HG03521 (cell line): ENCODE results near the gene UNC50.
A peak's percentile ranks its signal among the peaks of the same experiment; 100 is the strongest.

ENCODE experiments used
- ATAC-seq: cut with Tn5 transposase; IDR thresholded peaks from one replicate; pipeline ENCODE4 v1.9.1; 2021; ENCODE audit warnings: mild to moderate bottlenecking, moderate library complexity; ENCODE audit not compliant: unreplicated experiment

The UNC50 gene, protein sequence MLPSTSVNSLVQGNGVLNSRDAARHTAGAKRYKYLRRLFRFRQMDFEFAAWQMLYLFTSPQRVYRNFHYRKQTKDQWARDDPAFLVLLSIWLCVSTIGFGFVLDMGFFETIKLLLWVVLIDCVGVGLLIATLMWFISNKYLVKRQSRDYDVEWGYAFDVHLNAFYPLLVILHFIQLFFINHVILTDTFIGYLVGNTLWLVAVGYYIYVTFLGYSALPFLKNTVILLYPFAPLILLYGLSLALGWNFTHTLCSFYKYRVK

DNA sequence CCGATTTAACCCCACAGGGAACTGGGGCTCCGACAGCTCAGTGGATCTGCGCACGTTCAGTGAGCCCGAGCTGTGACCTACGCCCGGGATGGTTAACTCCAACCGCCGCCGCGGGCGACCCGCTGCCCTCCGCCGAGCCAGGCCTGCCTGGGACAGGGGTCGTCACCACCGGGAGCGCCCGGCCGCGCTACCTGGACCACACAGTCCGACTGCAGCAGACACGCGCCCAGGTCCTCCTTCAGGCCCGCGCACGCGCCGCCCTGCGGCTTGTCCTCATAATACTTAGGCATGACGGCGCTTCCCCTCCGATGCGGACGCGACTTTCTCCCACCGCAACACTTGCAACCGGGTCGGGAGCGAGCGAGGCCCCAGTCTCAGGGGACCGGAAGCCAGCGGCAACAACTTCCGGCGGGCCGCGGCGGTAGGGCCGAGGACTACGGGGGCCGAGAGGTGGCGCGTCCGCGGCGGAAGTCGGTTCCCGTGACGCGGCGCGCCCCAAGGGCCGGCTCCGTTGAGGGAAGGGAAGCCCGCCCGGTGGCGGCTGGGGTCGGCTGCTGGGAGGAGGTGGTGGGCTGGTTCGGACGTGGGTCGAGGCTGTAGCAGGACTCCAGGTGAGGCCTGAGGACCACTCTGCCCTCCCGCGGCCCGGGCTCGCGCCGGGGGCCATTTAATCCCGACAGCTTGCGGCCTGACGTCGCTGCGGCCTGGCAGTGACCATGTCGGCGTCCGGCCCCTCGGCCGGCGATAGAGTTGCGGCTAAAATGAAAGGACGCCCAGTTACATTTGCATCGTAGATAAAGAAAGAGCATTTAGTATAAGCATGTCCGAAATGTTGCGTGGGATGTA is at the start of gene UNC50, which contains the start of gene COA5:
Gene UNC50, plus strand, starts transcription at position 474 of the 846 bp plus-strand sequence. CDS start 1,171 bp downstream, outside the sequence.
Gene COA5, minus strand, starts transcription at position 397 of the 846 bp plus-strand sequence. Its CDS starts 107 bp downstream, at position 290.
- ATAC-seq = peak; percentile 81

DNA sequence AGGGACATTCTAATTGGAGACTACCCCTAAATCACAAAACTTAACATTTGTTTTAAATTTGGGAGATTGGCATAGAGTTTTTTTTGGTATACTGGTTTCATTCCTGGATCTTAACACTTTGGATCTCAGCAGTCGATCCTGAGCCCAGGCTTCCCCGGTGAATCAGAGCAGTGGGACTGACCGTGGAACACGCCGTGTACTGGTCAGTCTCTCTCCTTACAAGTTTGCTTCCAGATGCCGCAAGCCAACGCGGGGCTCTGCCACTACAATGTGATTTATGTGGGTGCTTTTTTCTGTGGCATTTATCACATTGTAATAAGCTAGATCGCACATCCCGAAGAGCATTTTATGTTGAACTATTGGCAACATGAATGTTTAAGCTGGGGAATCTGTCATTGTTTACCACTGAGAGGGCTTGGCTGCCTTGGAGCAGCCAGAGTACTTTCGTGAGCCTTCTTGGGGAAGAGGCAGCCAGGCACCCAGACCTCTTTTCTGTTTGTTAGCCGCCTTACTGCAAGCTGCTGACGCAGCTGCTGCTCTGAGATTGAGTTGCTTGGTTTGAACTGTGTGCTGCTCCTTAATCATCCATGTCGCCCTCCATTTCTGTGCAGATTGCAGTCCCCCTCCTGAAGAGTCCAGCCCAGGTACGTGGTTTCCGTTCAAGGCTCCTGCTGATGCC is 49.4 kb upstream of the UNC50 start:
- ATAC-seq = no peak

DNA sequence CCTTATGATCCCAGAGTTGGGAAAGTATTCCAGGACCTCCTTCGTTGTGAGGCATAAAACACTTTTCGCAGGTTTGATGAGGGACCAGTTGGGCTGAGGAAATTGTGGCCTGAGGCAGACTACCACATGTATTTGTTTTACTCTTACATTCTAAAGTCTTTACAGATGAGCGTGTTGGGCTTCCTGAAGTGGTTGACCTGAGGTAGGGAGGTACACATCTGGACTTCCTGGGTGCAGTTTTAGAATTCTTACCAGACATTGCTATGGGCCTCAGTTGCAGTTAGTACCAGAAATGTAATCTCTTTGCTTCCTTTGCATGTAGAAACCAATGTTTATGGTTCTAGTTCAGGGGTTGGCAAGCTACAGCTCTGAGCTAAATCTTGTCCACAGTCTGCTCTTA is 48.8 kb upstream of the UNC50 start:
- no peak for ATAC-seq

DNA sequence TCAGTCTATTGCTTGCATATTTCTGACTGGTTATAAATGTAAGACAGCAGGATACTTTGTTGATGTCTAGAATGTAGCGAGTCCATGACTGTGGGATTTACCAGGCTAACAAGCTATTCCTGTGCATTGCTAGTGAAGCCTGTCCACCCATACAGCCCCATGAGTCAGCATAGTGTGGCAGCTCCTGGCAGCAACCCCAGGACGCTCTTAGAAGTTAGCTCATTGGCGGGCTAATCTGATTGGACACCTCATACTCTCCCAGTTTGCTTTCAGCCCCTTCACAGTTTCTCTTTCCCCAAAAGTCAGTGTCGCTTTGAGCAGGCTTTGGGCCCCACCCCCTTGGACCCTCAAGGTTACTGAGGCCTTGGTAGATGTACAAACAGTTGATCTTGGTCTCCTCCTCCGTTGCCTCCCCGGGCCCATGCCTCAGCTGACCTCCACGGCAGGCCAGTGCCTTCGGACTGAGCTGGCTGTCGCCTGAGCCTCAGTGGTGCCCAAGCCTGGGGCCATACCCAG is 48.1 kb upstream of the UNC50 start:
- no peak for ATAC-seq

DNA sequence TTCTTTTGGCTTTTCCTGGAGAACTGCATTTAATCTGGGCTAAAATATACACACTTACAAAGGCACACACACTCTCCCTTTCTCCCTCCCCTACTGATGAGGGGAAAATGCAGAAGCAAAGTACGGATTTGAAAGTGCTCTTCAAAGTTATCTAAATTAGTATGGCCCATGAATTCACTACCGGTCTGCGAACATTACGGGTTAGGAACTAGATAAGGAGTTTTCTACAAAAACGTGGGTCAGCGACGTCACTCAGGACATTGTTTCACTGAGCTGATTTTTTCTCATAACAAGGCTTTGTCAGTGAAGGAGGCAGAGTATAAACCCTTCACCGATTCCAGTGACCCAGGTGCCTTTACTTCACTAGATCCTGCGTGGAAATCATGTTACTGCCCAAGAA is 47.4 kb upstream of the UNC50 start:
- ATAC-seq = no peak

DNA sequence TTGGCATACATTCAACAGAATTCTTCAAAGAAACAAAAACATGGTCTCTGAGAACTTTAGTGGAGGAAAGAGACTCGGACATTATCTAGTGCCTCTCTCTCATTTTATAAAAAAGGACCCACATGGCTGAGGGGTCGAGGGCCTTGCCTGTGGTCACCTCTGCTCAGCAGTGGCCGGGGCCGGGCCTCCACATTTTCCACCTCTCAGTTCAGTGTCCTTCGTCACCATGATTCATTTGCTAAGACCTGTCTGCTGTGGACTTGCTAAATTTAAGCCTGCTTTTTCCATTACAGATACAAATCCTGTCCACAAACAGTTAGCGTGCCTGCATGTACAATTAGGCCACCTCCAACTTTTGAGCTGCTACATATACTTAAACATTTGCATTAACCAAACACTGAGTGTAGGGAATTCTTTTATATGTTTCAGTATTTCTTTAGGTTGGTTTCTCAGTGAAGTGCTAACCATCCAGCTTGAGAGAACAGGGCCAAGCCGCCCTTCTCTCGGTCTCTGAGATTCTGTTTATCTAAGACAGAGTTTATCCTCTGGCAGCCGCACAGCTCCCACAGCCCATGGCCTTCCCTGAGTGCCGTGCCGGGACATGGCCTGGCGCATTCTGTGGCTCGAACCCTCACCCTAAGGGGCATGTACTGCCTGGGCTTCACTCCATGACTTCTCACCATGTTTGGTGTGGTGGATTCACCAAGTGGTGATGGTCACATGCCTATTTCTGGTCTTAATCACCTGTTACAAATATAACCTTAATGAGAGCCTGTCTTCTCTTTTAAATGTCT is 46.3 kb upstream of the UNC50 start:
- ATAC-seq = no peak

DNA sequence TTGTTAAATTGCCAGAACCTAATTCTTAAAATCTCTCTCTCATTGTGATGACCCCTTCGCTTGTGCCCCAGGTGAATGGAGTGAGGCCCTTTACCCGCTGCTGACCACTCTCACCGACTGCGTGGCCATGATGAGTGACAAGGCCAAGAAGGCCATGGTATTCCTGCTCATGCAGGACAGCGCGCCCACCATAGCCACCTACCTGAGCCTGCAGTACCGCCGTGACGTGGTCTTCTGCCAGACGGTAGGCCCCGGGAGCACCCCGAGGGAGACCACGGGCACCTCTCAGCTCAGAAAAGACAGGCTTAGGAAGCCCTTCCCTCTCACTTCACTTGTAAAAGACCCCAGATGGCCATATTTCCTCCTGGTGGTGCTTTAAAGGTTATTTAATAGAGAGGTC is 45.0 kb upstream of the UNC50 start:
- no peak for ATAC-seq

DNA sequence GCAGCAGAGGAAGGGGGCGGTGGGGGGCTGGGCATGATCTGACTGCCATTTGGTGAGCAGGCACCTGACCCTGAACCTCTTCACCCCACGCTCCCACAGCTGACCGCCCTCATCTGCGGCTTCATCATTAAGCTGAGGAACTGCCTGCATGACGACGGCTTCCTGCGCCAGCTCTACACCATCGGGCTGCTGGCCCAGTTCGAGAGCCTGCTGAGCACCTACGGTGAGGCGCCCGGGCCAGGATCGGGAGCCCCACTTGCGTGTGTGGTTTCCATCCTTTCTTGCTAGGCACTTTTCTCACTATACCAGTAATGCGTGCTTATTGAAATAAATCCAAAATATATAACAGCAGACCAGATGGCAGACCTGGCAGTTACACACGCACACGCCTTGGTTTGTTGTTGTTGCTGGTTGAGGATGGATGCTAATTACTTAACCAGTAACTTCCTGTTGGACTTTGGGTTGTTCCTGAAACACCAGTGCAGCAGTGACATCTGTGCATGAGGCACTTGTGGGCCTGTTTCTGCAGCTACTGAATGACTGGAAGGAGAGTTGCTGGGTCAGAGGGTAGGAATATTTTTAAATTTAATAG is 43.8 kb upstream of the UNC50 start:
- no peak for ATAC-seq

DNA sequence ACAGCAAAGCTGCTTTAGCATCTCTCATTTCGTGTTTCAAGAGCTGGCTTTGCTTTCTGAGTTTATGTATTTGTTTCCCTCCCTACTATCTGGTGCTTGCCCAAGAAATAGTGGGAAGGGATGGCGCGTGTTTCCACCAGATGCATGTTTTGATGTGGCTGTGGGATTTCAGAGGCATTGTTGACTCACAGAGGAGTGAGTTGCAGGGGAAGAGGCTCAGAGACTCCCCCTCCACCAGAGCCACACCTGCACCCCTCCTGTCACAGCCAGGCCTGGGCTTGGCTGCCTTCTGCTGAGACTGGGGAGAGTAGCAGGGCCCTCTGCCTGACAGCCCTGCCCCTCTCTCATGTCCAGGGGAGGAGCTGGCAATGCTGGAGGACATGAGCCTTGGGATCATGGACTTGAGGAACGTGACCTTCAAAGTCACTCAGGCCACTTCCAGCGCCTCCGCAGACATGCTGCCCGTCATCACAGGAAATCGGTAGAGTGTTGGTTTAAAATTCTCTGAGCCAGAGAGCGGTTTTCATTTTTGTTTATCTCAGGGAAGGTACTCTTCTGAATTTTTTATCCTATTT is 43.0 kb upstream of the UNC50 start:
- no peak for ATAC-seq

DNA sequence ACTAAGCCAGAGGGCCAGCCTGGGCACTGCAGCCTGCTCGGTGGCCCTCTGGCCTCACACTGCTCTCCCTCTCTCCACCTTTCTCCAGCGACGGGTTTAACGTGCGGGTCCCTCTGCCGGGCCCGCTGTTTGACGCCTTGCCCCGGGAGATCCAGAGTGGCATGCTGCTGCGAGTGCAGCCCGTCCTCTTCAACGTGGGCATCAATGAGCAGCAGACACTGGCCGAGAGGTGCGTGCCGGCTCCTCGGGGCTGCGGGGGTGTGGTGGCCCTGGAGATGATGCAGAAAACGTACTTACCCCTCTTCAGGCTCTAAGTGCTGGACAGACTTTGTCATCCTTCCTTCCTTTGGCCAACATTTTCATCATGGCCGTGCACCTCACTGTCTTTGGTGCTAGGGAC is 42.4 kb upstream of the UNC50 start:
- ATAC-seq = no peak

DNA sequence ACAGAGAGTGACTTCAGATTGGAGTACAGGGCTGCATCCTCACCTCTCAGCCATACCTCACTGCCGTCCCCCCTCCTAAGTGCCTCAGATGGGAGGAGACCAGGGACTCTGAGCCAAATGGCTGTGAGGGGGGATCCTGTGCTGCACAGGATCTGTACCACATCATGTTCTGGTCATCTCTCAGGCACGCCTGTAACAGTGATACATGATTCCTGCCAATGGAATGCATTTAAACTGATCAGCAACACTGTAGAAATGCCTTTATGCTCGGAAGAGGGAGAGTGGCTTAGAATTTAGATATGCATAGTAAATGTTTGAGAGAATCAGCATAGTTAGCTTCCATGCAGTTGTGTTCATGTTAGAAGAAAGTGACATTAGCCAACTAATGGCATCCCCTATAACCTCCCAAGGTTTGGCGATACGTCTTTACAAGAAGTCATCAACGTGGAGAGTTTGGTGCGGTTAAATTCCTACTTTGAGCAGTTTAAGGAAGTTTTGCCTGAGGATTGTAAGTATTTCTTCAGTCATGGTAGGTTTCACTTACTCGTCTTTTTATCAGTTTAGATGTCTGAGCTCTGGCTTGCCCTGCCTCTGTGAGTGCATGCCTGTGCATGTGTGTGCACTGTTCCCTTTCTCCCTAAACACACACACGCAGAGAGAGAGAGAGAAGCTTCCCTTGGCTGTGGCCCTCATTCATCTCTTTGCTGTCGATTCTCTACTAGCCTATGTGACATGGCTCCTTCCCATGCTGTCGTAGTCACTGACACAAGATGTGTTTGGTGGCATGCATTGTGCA is 40.0 kb upstream of the UNC50 start:
- ATAC-seq = no peak

DNA sequence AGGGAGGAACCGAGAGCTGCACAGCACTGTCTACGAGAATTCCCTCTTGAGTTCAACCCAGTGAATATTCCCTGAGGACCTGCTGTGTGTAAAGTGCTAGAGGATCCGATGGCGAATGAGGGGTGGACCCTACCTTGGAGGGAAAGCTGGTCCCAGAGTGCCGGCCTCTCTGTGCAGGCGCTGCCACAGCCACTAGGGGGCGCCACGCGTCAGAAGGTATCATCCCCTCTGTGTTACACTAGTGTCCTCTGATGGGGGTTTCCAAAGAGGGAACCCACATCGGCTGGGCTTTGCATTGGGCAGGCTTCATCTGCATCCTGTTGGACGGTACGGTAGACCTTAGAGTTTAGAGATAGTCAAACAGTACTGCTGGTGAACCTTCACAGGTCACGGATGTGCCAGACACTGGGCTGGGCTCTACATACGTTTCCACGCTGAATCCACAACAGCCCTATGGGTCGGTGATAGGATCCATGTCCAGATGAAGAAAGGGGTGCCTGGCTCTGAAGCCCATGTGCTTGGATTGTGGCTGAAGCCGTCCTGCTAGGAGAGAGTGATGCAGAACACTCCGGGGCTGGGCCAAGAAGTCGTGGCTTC is 39.1 kb upstream of the UNC50 start:
- peak; percentile 52 for ATAC-seq

DNA sequence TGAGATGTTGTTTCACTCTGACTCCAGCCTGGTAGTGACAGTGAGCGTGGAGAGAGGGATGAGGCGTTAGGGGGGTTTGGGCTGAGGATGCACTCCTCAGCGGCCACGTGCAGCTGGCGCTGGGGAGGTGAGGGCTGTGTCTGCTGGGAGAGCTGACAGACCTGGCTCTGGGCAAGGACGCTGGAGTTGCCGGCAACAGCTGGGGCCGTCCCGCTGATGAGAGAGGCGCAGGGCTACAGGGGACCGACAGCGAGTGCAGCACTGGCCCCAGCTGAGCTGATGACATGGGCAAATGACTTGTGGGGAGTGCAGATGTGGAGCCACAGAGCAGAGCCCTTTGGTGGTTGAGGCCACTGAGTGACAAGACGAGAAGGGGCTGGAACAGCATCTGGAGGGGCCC is 38.5 kb upstream of the UNC50 start:
- ATAC-seq = no peak

DNA sequence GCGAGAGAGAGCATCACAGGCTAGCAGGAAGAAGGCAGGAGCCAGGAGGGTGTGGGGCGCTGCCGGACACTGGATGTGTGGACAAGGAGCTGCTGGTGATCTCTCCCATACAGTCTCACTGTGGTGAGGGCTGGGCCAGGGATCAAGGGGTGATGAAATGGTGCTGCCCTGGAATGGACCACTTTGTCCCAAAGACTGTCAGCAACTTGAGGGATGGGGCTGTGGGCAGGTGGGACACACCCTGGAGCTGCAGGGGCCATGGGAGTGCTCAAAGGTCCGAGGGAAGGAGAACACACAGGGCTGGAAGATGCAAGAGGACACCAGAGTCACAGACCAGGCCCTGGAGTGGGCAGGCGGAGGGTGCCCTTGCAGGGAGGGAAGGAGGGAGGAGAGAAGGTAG is 38.0 kb upstream of the UNC50 start:
- ATAC-seq = no peak

DNA sequence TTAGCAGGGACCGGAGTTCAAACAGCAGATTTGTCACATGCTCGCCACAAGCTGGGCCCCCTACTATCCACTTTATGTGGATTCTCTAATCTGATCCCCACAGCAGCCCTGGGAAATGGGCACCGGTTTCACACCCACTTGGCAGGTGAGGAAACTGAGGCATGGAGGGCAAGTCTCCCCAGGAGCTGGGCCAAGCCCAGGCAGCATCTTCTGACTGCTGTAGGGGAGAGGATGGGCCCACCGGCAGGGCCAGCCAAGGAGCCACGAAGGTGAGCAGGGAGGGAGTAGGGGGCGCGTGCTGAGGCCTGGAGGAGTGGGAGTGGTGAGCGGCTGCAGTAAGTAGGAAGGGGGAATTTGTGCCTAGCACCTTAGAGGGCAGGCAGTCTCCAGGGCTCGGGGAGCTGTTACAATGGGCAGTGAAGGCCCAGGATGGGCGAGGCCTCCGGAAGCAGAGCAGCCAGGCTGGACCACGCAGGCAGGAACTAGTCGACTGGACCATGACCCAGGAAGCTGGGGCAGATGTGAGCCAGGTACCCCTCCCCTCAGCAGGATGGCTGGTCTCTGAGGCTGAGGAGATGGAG is 37.2 kb upstream of the UNC50 start:
- ATAC-seq = no peak

DNA sequence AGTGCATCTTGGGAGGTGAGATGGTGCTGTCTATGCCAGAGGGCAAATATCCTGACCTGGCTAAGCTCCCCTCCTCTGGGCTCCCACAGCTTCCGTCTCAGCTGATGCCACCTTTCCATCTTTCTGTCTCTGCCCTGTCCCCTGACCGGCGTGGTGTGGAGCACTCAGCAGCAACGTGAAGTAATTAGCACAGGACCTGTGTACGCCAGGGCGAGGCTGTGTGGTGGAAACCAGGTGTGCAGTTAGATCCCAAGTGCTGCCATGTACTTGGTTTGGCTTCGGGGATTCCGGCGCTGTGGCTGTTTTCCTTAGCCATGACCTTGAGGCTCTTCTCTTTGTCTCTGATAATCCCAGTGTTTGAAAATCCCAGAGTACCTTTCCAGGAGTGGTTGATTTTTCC is 36.6 kb upstream of the UNC50 start:
- ATAC-seq = no peak

DNA sequence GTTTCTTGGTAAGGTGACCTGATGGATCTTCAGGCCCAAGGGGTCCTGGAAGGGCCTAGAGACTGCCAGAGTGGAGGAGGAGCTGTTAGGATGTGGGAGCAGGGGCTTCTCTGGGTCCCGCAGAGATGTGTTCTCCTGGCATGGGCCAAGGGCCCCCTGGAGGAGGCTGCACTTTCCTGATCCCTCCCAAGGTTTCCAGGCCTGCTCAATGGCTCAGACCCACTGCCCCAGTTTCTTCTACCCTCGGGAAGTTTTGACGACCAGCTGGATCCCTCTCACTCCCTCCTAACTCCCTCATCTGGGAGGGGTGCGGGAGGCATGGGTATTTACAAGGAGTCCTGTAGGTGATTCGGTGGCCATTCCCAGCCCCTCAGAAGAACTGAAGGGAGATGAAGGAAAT is 36.2 kb upstream of the UNC50 start:
- no peak for ATAC-seq

DNA sequence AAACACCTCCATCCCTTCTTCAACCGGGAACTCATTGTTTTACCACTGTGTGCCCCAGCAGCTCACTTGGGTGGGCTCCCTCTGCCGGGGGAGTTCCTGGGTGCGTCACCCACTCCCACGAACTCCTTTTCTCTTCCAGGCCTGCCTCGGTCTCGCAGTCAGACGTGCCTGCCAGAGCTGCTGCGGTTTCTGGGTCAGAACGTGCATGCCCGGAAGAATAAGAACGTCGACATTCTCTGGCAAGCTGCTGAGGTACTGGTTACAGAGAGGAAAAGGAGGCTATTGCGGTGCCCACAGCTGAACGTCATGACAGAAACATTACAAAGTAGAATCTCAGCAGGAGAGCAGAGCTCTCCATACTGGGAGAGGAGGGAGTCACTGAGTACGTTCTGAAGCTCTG is 35.7 kb upstream of the UNC50 start:
- no peak for ATAC-seq
